Stimulated activated CD8-positive, alpha-beta memory T cell treated with anti-CD3 and anti-CD28 coated beads, Interleukin-15, amount 100 ng/mL, for 4 hours (primary cell): ENCODE measurements around the gene WDR37.
"Not testable (repeated sequence)": the region's sequence is repeated elsewhere in the genome, so short reads cannot be mapped to it uniquely, and the experiment has no call there.

Source experiments
- DNase-seq, 2 donors: peaks; one replicate each; pipeline ENCODE4 v3.0.0-alpha.2; 2020; ENCODE audit warnings: low read depth in 2 of 2

The WDR37 gene

DNA sequence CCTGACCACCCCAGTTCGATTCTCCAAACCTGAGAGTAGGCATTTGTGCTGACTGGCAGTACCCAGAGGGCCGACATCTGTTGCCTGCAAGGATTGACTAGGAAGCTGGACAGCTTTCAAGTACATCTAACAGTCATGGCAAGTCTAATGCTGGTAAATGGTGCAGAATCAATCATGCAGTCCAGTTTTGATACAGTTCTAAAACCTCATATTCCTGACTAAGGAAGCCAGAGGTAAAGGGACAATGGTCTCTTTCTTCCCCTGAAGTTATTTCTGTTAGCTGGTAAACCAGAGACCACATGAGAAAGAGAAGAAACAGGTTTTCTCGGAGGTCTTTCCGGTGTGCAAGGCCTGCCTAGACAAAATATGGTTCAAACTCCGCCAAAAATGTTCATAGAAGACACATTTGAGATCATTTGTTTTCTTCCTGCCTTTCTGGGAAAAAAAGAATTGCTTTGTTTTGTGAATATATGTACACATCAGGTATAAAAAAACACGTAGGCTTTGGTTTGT, 97.1 kb downstream of the WDR37 start:
- no peak for DNase-seq

- no peak for DNase-seq
These were observed 97.7 kb downstream of the WDR37 start for GRCh38 chr10:1153805-1154351.

GRCh38 chr10:1154531-1155295, 98.5 kb downstream of the WDR37 start:
- DNase-seq, result no peak

GRCh38 chr10:1155791-1156615, 99.8 kb downstream of the WDR37 start:
- no peak for DNase-seq

DNA sequence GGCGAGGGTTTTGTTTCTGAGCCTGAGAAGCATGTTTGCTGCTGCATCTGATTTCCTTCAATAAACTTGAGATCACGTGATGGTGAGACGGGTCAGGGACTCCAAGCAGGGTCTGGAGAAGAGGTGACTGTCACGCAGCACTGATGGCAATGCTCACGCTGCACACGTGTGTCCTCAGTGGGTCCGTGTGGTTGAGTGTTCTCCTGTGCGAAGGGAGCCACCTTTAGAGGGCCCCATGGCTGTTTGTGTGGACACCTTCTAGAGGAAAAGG, 100.4 kb downstream of the WDR37 start:
- no peak for DNase-seq

DNA sequence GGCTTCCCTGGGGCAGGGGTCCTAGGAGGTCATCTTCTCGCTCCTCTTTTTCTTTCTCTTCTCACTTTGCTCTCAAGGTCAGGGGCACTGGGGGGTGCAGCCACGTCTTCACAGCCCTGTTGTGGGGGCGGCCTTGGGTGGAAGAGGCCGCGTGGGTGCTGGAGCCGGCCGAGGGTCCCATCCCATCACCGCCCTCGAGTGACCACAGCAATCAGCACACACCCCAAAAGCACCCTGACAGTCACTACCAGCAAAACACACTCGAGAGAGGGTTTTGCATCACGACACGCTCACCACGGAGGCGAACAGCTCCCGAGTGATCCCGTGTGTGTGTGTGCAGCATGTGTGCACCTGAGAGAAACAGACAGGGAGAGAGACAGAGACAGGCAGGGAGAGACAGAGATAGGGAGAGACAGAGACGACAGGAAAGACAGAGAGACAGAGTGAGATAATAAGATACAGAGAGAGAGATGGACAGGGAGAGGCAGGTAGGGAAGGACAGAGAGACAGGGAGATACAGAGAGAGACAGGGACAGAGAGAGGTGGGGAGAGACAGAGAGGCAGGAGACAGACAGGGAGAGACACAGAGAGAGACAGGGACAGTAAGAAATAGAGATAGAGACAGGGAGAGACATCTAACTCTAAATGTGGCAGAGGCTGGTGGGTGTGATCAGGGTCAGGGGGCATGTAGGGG, 100.9 kb downstream of the WDR37 start:
- DNase-seq, result no peak

DNA sequence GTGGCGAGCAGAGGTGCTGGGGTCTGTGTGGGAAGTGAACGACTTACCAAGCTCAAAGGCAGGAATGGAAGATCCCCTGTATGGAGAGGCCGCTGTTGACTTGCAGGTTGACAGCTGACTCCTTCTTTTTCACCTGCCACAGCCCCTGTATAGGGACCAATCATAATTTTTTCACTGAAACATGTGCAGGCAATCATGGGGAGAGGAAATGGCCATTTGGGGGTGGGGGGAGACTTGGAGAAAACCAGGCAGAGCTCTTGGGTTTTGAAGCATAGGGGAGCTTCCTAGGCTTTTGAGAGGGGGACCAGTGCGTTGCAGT, 101.4 kb downstream of the WDR37 start:
- DNase-seq, result no peak

DNA sequence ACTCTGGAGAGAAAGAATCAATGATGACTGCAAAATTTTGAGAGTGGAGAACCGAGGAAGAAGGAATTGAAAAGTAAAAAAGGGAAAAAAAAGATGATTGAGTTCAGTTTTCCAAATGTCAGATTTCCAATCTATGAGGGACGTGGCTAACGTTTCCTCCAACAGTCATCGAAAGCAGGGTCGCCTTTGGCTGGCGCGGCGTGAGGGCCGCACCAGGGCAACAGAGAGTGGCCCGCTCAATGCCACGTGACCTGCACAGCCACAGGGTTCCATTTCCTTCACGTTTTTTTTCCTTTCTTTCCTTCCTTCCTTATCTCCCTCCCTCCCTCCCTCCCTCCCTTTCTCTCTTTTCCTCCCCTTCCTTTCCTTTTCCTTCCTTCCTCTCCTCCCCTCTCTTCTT, 101.9 kb downstream of the WDR37 start:
- no peak for DNase-seq

GRCh38 chr10:1158536-1158935, 102.4 kb downstream of the WDR37 start:
- not testable (repeated sequence) for DNase-seq

DNA sequence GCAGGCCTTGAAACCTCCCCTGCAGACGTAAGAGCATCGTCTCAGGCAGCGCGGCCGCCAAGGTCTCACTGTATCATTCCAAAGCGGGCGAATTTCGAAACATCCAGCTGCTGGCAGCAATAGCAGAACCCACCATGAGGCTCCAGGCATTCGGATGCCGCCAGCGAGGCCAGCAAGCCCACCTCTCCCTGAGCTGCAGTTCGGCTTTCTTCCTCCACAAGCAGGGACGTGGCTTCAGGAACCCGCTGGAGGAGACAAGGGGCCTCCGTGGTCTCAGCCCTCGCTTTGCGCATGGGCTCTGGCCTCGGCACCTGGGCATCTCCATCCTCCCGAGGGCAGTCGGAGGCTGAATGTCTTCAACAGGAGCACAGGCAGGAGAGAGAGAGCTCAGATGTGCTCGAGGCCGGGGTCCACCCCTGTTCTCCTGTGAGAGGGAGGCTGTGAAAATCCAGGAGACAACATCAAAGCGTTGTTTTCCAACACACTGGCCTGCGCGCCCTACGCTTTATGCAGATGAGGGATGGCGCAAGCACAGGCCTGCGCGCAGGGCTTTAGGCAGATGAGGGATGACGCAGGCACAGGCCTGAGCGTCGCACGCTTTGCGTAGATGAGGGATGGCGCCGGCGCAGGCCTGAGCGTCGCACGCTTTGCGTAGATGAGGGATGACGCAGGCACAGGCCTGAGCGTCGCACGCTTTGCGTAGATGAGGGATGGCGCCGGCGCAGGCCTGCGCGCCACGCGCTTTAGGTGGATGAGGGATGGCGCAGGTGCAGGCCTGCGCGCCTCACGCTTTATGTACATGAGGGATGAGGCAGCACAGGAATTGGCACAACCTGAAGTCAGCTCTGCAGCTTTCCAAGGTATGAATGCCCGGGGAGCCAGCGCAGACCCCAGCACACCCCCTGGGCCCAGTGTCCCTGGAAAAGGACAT, 103.2 kb downstream of the WDR37 start:
- DNase-seq, result no peak

GRCh38 chr10:1160561-1161314, 104.6 kb downstream of the WDR37 start:
- DNase-seq, result no peak

- DNase-seq, result not testable (repeated sequence)
These were observed 105.1 kb downstream of the WDR37 start for GRCh38 chr10:1161315-1161673.

- DNase-seq, result no peak
These were observed 106.5 kb downstream of the WDR37 start for GRCh38 chr10:1162481-1163203.

GRCh38 chr10:1163204-1163660, 107.0 kb downstream of the WDR37 start:
- no peak for DNase-seq

- no peak for DNase-seq
These were observed 107.6 kb downstream of the WDR37 start for GRCh38 chr10:1163831-1164230.

- DNase-seq, result no peak
These were observed 110.1 kb downstream of the WDR37 start for GRCh38 chr10:1166101-1166827.

DNA sequence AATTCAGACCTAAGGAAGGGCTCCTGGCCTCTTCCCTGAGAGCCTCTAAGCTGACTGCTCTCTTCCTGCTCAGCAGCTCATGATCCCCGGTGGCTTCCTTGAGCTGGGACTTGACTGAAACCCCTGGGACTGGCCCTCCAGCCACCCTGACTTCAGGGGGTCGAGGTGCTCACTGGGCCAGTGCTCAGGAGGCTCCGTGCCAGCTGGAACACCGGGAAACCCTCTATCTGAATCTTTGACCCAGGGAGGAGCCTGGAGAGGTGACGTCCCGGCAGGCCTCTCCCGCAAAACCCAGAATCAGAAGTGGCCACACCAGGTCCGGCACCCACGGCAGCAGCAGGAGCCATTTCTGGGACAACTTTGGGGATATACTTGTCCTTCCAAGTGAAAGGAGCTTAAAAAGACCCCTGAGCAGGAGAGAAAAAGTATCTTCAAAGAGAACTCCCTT, 110.7 kb downstream of the WDR37 start:
- DNase-seq, result no peak

DNA sequence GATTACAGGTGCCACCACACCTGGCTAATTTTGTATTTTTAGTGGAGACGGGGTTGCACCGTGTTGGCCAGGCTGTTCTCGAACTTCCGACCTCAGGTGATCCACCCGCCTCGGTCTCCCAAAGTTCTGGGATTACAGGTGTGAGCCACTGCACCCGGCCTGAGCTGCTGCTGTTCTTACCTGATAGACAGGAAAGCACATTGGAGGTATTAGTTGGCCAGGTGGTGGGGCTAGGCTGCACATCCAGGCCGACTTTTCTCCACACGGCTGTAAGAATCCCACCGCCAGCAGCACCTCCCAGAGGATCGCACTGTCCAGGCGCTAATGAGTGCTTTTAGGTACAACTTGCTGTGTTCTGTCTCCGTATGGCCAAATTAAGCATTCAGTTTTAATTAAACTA, 112.6 kb downstream of the WDR37 start:
- no peak for DNase-seq
